AG09309 (cell line): Measurements from ENCODE around the gene FDXR.

Source experiments
- DNase-seq: peaks from one replicate; pipeline ENCODE4 v3.0.0-alpha.2; 2010; ENCODE audit warnings: low read depth
- H3K4me3 ChIP-seq: 2 replicates; pipeline ENCODE4 v1.5.1; 2011; ENCODE audit warnings: mild to moderate bottlenecking, low read depth, low read length, moderate library complexity; ENCODE audit not compliant: control insufficient read depth
- CTCF ChIP-seq: IDR thresholded peaks from 2 replicates; pipeline ENCODE4 v1.5.1; 2011; ENCODE audit warnings: mild to moderate bottlenecking, low read depth, low read length, inconsistent platforms; ENCODE audit not compliant: insufficient read depth, control insufficient read depth; ENCODE audit errors: missing control alignments

Gene FDXR

DNA sequence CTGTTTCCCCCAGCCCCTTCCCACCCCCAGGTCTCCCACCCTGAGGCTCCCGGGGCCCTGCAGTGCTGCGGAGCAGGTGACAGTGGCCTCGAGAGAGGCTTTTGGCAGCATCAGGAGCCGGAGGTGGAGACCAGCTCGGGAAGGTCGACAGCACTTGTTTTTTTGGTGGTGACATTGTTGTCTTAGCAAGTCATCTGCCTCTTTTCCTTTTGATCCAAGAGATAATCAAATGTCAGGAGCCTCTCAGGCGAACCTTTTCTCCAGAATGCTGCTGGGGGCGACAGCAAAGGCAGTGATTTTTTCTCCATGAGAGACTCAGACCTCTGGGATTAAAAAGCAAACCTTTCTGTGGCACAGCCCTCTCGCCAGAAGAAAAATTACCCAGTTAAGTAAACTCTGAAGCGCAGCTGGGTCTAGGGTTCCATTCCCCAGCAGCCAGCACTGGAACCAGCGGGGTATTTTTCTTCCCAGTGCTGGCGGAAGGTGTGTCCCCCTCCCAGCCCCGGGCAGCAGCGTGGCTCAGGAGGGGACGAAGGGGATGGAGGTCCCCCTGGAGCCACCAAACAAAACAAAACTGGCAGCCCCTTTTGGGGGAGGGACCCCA lies 50.4 kb downstream of the FDXR start:
- no peak overlapping the region for H3K4me3 ChIP-seq
- no peak for DNase-seq
- no peak for TF ChIP-seq CTCF

GRCh38 chr17:74821655-74822334 lies 51.0 kb downstream of the FDXR start:
- no peak overlapping the region for H3K4me3 ChIP-seq
- no peak for DNase-seq
- no peak for TF ChIP-seq CTCF

- no peak for TF ChIP-seq CTCF
- DNase-seq = no peak
- no peak overlapping the region for H3K4me3 ChIP-seq
These were observed 52.9 kb downstream of the FDXR start for GRCh38 chr17:74819801-74820436.

- no peak overlapping the region for H3K4me3 ChIP-seq
- no peak for TF ChIP-seq CTCF
- no peak for DNase-seq
These were observed 54.4 kb downstream of the FDXR start for GRCh38 chr17:74818291-74818938.

GRCh38 chr17:74816905-74817620 lies 55.7 kb downstream of the FDXR start:
- no peak for TF ChIP-seq CTCF
- H3K4me3 ChIP-seq = no peak overlapping the region
- no peak for DNase-seq
